GM20000 (cell line): ENCODE measurements around the gene ZEB1.

Experiments used
- DNase-seq: peaks from one replicate; pipeline ENCODE4 v3.0.0; 2012; ENCODE audit warnings: low spot score
- CTCF ChIP-seq: IDR thresholded peaks from 2 replicates; pipeline ENCODE4 v1.5.1; 2012; ENCODE audit warnings: mild to moderate bottlenecking, control low read depth; ENCODE audit errors: extremely low read depth, missing control alignments

The ZEB1 gene

GRCh38 chr10:31340343-31340742, 21.3 kb downstream of the ZEB1 start:
- no peak for TF ChIP-seq CTCF
- DNase-seq: no peak

- no peak for TF ChIP-seq CTCF
- DNase-seq: no peak
These were observed 22.5 kb downstream of the ZEB1 start for GRCh38 chr10:31341552-31341951.

GRCh38 chr10:31343009-31343408, 24.0 kb downstream of the ZEB1 start:
- no peak for TF ChIP-seq CTCF

GRCh38 chr10:31343551-31343950, 24.5 kb downstream of the ZEB1 start:
- DNase-seq: no peak
- no peak for TF ChIP-seq CTCF

More at GRCh38 chr10:31343009-31343408, 24.0 kb downstream of the ZEB1 start:
- DNase-seq: no peak

- TF ChIP-seq CTCF: no peak
- DNase-seq: no peak
These were observed 26.9 kb downstream of the ZEB1 start for GRCh38 chr10:31345886-31346285.

- DNase-seq: no peak
These were observed 27.9 kb downstream of the ZEB1 start for GRCh38 chr10:31346953-31347352.

GRCh38 chr10:31347705-31348104, 28.7 kb downstream of the ZEB1 start:
- no peak for DNase-seq
- TF ChIP-seq CTCF: no peak

More at GRCh38 chr10:31346953-31347352, 27.9 kb downstream of the ZEB1 start:
- TF ChIP-seq CTCF: no peak
